ENCODE data around the gene SUGCT.

Gene SUGCT

GRCh38 chr7:40608321-40609075 lies 473.7 kb downstream of the SUGCT start:
- peaks cover 3% of the 10 kb centered on the region for H3K9me3 Mint-ChIP-seq
- no peak overlapping the region for H3K4me3 Mint-ChIP-seq
- no peak overlapping the region for H3K27ac Mint-ChIP-seq
- H3K4me1 Mint-ChIP-seq = peaks cover 6% of the 10 kb centered on the region
- no peak for TF ChIP-seq CTCF (IDR thresholded peaks at IDR 0.05; ENCODE audit: unreplicated experiment in 3 of 3)
- no peaks in the 10 kb centered on the region for H3K27me3 Mint-ChIP-seq (ENCODE audit: low read depth)
- H3K36me3 Mint-ChIP-seq (ENCODE audit: low read depth) = no peaks in the 10 kb centered on the region

GRCh38 chr7:40610461-40610860 lies 475.7 kb downstream of the SUGCT start:
- no peak for TF ChIP-seq CTCF (IDR thresholded peaks at IDR 0.05; ENCODE audit: unreplicated experiment in 3 of 3)
- Mint-ChIP-seq H3K36me3 (ENCODE audit: low read depth) (no peaks in the 10 kb centered on the region), H3K4me3 (no peak overlapping the region), H3K4me1 (no peaks in the 10 kb centered on the region), H3K27me3 (ENCODE audit: low read depth) (no peaks in the 10 kb centered on the region), H3K9me3 (peaks cover 3% of the 10 kb centered on the region), H3K27ac (no peak overlapping the region)

- Mint-ChIP-seq H3K27ac (no peak overlapping the region), H3K9me3 (peaks cover 3% of the 10 kb centered on the region), H3K4me3 (no peak overlapping the region), H3K27me3 (ENCODE audit: low read depth) (no peaks in the 10 kb centered on the region), H3K4me1 (no peaks in the 10 kb centered on the region), H3K36me3 (ENCODE audit: low read depth) (no peaks in the 10 kb centered on the region)
- TF ChIP-seq CTCF (IDR thresholded peaks at IDR 0.05; ENCODE audit: unreplicated experiment in 3 of 3) = no peak
Measured at GRCh38 chr7:40611095-40611871, 476.5 kb downstream of the SUGCT start.

- Mint-ChIP-seq H3K27ac (no peak overlapping the region), H3K27me3 (ENCODE audit: low read depth) (no peaks in the 10 kb centered on the region), H3K36me3 (ENCODE audit: low read depth) (no peaks in the 10 kb centered on the region), H3K9me3 (peaks cover 3% of the 10 kb centered on the region), H3K4me1 (no peaks in the 10 kb centered on the region), H3K4me3 (no peak overlapping the region)
- TF ChIP-seq CTCF (IDR thresholded peaks at IDR 0.05; ENCODE audit: unreplicated experiment in 3 of 3) = no peak
Measured at GRCh38 chr7:40612298-40612697, 477.5 kb downstream of the SUGCT start.

GRCh38 chr7:40619647-40620046 lies 484.8 kb downstream of the SUGCT start:
- no peaks in the 10 kb centered on the region for H3K36me3 Mint-ChIP-seq (ENCODE audit: low read depth)
- no peaks in the 10 kb centered on the region for H3K27me3 Mint-ChIP-seq (ENCODE audit: low read depth)
- TF ChIP-seq CTCF (IDR thresholded peaks at IDR 0.05; ENCODE audit: unreplicated experiment in 3 of 3) = no peak
- no peak overlapping the region for H3K4me3 Mint-ChIP-seq
- H3K4me1 Mint-ChIP-seq = peaks cover 27% of the 10 kb centered on the region
- no peak overlapping the region for H3K27ac Mint-ChIP-seq
- no peaks in the 10 kb centered on the region for H3K9me3 Mint-ChIP-seq
